ENCODE results near the gene KATNBL1.
"Not testable (repeated sequence)": the region's sequence is repeated elsewhere in the genome, so short reads cannot be mapped to it uniquely, and the experiment has no call there.

Gene KATNBL1

DNA sequence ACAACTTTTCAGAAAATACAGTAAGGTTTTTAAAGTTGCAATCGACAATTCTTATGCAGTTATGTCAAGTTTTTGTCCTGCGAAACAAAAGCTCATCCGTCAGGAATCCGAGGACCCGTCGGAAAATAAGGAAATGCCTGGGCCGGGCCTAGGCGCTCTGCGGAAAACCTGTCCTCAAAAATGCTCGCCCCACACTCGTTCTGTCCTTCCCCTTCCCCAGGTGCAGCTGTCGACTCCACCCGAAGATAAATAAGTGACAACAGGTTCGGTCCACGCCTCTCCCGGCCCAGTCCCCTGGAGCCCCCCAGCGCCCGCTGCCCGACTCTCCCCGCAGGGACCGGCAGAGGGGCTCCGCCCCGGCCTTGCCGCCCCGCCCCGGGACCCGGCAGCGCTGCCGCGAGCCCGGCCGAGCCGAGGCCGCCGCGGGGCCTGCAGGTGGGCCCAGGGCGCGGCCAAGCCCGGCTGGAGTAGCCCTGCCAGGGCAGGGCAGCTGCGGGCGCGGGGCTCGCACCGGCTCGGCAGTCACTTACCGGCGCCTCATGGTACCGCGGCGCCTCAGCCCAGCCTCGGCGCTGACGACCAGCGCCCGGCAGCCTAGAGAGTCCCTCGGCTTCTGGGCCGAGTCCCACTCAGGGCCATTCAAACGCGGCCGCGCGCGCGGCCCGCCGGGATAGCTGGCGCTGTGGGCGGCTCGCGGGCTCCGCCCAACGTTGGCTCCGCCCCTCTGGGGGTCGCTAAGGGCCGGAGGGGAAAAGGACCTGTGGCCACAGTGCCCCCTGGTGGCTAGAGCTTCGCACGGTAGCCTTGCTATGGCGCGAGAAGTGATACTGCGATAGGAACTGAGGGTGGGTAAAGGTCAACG, at the start of gene KATNBL1:
Gene KATNBL1 (minus strand): TSS at position 676 of the 862 bp plus-strand sequence. CDS start 46,420 bp downstream, outside the sequence.
- DNase-seq = peak; percentile 99

GRCh38 chr15:34259566-34259965, 49.7 kb upstream of the KATNBL1 start:
- DNase-seq = no peak

GRCh38 chr15:34258151-34258550, 48.3 kb upstream of the KATNBL1 start:
- no peak for DNase-seq

GRCh38 chr15:34252545-34252944, 42.6 kb upstream of the KATNBL1 start:
- DNase-seq = no peak

DNA sequence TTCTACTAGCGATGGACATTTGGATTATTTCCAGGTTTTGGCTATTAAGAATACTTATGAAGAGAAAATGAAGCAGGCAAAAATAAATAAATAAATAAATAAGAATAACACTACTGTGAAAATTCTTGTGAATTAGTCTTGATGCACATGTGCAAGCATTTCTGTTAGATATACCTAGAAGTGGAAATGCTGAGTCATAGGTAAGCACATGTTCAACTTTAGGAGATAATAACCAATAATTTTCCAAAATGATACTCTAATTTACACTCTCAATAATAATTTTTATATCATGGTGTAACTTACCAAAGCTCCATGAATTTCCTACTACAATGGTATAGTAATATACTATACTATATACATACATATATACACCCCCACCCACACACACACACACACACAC, 38.3 kb upstream of the KATNBL1 start:
- DNase-seq = no peak

DNA sequence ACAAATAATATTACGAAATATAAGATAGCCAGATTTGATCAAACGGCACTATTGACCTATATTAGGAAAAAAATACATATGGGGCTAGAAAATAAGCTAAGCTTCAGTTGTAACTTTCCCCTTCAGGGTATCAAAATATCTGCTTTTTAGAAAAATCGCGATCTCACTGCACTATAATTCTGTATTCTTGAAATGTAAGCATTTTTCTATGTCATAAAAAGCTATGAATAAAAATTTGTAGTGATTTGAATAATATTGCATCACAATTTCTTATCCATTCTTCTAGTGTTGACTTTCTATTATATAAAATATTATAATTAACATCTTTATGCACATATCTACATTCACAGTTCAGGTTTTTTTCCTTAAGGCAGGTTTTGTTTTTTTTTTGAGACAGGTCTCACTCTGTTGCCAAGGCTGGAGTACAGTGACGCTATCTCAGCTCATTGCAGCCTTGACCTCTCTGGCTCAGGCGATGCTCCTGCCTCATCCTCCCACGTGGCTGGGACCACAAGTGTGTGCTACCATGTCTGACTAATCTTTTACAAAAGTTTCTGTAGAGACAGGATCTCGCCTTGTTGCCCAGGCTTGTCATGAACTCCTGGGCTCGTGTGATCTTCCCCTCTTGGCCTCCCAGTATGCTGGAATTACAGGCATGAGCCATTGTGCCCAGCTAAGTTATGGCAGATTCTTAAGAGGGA, 36.5 kb upstream of the KATNBL1 start:
- no peak for DNase-seq

DNA sequence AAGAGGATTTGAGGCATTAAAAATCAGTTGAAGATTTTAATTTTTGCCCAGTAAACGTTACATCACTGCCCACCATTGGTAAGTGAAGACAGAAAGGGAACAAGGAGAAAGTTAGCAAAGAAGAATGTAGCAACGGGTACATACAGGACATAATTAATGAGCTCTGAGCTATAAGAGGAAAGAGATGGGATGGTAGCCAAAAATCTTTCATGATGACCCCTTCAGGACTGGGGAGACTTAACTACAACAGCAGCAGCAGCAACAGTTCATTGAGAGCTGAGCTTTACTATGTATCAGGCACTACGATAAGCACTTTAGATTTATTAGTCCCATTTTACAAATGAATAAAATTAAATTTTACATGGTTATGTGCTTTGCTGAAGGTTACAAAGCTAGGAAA, 33.3 kb upstream of the KATNBL1 start:
- no peak for DNase-seq

DNA sequence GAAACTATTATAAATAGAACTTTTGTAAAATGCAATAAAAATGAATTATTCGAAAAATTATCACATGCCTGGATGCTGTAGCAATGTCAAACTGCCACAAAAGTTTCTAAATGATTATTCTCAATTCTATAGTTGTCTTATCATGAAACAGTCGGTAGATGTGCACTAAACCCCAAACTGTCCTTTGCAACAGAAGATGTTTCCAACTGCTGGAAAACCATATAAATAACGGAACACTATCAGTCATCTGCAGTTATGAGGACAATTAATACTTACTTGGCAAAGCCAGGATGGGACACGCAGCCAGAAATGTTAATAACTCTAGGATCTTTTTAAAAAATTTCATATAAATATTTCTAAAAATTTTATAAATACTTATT, 32.4 kb upstream of the KATNBL1 start:
- DNase-seq = no peak

- DNase-seq = peak; percentile 53
Measured at GRCh38 chr15:34241376-34242330, 31.8 kb upstream of the KATNBL1 start.

DNA sequence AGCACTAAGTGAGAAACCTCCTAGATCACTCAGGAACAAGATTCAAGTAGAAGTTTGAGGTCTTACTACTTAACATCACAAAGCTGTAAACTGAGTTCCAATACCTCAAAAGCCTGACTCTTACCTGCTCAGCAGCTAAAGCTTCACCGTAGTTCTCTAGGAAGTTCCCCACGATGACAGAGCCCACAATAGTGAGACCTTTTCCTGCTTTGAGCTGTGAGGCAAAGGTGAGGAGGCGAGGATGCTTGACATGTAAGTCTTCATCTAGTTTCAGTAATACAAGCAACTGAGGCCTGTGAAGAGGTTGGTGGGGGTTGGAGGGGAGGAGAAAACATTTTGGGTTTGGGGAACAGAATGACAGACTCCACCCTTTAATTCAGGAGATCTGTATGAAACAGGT, 30.6 kb upstream of the KATNBL1 start:
- DNase-seq = no peak

DNA sequence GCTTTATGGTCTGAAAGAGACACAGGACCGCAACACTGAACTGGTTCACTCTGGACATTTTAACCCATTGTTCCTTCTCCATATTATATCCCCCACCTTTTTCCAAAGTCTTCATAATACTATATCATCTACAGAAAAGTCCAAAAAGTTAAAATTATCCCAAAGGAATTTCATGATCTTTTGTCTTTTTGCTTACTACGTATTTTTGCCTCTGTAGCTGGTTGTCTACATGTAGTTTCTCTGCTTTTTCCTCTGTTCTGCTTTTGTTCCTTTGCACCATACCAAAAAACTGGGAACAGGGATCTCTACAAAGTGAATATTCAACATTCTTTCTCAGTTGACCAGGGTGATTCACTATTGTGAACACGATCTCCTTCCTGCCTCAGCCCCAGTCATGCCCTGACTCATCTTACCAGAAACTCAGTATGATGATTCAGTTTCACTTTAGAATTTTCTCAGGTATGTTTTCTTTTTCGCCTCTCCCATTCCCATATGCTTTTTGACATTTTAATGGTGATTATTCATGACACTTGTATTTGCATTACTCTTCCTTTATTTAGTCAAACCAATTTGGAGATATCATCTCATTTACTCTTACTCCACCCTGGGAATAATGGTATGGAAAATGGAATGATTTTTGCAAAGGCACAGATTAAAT, 29.4 kb upstream of the KATNBL1 start:
- peak; percentile 31 for DNase-seq

- DNase-seq = no peak
Measured at GRCh38 chr15:34233614-34234013, 23.7 kb upstream of the KATNBL1 start.

DNA sequence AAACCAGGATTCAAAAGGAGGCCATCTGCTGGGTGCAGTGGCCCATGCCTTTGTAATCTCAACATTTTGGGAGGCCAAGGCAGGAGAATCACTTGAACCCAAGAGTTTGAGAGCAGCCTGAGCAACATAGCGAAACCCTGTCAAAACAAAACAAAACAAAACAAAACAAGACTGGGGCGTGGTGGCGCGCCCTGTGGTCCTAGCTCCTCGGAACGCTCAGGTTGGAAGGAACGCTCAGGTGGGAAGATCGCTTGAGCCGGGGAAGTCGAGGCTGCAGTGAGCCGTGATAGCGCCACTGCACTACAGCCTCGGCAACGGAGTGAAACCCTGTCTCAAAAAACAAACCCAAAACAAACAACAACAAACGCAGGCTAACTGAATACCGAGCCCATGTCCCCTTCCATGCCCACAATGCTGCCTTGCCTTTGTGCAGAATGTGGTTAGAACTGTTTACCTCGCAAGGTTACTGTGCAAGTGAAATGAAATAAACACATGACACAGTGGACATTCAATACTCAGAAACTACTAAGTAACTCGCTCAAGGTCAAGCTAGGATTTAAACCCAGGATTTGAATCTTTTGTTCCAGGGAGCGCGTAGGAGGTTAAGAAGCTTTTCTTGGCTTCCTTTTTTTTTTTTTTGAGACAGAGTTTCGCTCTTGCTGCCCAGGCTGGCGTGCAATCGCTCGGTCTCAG, 14.2 kb upstream of the KATNBL1 start:
- no peak for DNase-seq

GRCh38 chr15:34217587-34218225, 7.8 kb upstream of the KATNBL1 start:
- DNase-seq = no peak

DNA sequence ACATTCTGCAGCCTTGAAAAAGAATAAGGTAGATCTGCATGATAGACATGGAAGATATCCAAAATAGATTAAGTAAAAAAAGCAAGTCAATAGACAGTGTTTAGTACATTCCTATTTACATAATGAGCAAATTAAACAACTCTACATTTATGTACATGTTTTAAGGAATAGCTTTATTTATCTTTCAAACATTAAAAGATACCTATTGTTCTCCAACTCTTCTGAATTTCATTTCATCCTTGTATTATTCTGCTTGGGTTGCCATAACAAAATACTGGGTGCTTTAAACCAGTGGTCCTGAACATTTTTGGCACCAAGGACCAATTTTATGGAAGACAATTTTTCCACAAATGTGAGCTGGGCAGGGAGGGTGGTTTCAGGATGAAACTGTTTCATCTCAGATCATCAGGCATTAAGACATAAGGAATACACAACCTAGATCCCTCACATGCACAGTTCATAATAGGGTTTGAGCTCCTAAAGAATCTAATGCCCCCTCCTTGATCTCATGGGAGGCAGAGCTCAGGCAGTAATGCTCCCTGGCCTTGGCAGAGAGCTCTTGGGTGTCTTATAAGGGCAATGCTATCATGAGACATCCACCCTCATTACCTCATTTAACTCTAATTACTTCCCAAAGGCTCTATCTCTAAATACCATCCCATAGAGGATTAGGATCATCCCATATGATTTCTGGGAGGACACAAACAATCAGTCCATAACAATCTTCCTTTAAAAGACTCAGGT, 6.8 kb upstream of the KATNBL1 start:
- no peak for DNase-seq

GRCh38 chr15:34214135-34214534, 4.2 kb upstream of the KATNBL1 start:
- no peak for DNase-seq

- DNase-seq = no peak
Measured at GRCh38 chr15:34213690-34214089, 3.8 kb upstream of the KATNBL1 start.

- no peak for DNase-seq
Measured at GRCh38 chr15:34206011-34206410, 3.9 kb downstream of the KATNBL1 start.

- no peak for DNase-seq
Measured at GRCh38 chr15:34203936-34204335, 6.0 kb downstream of the KATNBL1 start.

DNA sequence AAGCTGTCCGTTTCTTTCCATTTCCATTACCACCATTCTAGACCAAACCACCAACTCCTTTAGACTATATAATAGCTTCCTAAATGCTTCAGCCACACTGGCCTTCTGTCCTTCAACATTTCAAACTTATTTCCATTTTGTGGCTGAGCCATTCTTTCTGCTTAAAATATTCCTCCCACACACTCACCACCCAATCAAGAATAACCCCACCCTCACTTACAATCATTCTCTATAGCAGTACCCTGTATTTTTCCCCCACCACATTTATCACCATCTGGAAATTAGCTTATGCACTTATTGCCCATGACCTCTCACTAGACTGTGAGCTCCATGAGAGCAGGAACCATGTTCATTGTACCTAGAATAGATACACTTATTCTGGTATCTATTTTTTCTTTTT, 6.6 kb downstream of the KATNBL1 start:
- no peak for DNase-seq

DNA sequence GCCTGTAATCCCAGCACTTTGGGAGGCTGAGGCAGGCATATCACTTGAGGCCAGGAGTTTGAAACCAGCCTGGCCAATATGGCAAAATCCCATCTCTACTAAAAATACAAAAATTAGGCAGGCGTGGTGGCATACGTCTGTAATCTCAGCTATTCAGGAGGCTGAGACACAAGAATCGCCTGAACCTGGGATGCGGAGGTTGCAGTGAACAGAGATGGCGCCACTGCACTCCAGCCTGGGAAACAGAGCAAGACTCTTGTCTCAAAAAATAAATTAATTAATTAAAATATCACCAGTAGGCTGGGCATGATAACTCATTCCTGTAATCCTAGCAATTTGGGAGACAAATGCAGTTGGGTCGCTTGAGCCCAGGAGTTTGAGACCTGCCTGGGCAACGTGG, 16.6 kb downstream of the KATNBL1 start:
- DNase-seq = not testable (repeated sequence)

Data from CD4-positive, alpha-beta T cell treated with Interleukin-6 for 4 hours (primary cell).